Ovary (tissue), 9 donors: ENCODE measurements around the gene DSG3. TPM values are rescaled to one million over a fixed set of nuclear protein-coding genes. Genes with fewer than 3 reads are reported as not detected.

Experiments
- DNase-seq, 5 donors: peaks; one replicate each; pipeline ENCODE4 v3.0.0-alpha.2; 2019 to 2020
- H3K27ac ChIP-seq, 2 donors: fragments of 200-600 bp; one replicate each; pipeline versions ENCODE4 v1.5.1 to v1.8.0; 2019 to 2022
- H3K27me3 ChIP-seq: fragments of 200-600 bp; one replicate; pipeline ENCODE4 v1.8.0; 2022
- H3K36me3 ChIP-seq: fragments of 200-600 bp; sonication (generic); one replicate; pipeline ENCODE4 v1.5.1; 2019
- H3K4me1 ChIP-seq: one replicate; pipeline ENCODE4 v1.8.1; 2013; ENCODE audit warnings: mild to moderate bottlenecking, moderate library complexity; ENCODE audit not compliant: insufficient read depth
- H3K4me3 ChIP-seq: fragments of 200-600 bp; sonication (generic); one replicate; pipeline ENCODE4 v1.5.1; 2017
- H3K9me3 ChIP-seq, 2 donors: fragments of 200-600 bp in 1 of 2; sonication (generic) in 1 of 2; one replicate each; pipeline versions ENCODE4 v1.5.1 to v1.8.1; 2013 to 2019; ENCODE audit warnings: mild to moderate bottlenecking in 1 of 2, moderate library complexity in 1 of 2
- EP300 ChIP-seq: sonication (generic); formaldehyde crosslinking; IDR thresholded peaks from one replicate; pipeline ENCODE4 v1.6.1; 2017; ENCODE audit warnings: antibody characterized with exemption
- POLR2A ChIP-seq: fragments of 450-650 bp; IDR thresholded peaks from one replicate; pipeline ENCODE4 v1.6.1; 2017; ENCODE audit warnings: antibody characterized with exemption, mild to moderate bottlenecking, moderate library complexity
- WGBS, 3 donors: extraction: QIAGEN DNeasy Blood & Tissue Kit in 1 of 3; methylation state at CpG; one replicate each; pipeline versions ENCODE4 v1.1.5 to v1.1.7; 2013 to 2017; 5-methylcytosine and 5-hydroxymethylcytosine counted together
- intact Hi-C, 4 donors: fragments of 100-400 bp; cut with DNase I; formaldehyde crosslinking; loops; one replicate each; pipeline versions ENCODE4 v1.11.0 to v1.15.1; 2022 to 2023
- polyA plus RNA-seq, 2 donors: library from polyadenylated mRNA; stranded (reverse); fragments of 200-250 nt in 1 of 2; fragments of 350-450 nt in 1 of 2; fragmentation: Illumina TruSeq in 1 of 2; extraction: RNeasy Lipid Tissue Mini Kit (QIAGEN cat#74804) in 1 of 2; gene quantifications; one replicate each; pipeline ENCODE4 v1.2.3, GENCODE V29; 2013 to 2014
- total RNA-seq, 7 donors: library from RNA; depleted of rRNA in 2 of 7; stranded (reverse); fragments of >200 nt in 2 of 7; fragmentation: NEBNext Ultra II Directional in 3 of 7; extraction: Animal tissue kit (Norgen Biotek cat#: 25700) in 3 of 7; gene quantifications; one replicate each; pipeline versions ENCODE4 v1.1.0 to v1.2.4, GENCODE V29; 2016 to 2023
- TF ChIP-seq, protein P1 (sequence below), 3 donors: fragments of 450-650 bp in 2 of 3; fragments of 200-600 bp in 1 of 3; IDR thresholded peaks; one replicate each; pipeline versions ENCODE4 v1.5.1 to v1.8.0; 2016 to 2022; ENCODE audit warnings: antibody characterized with exemption in 3 of 3, mild to moderate bottlenecking in 1 of 3
- donor health status: DM: no; HTN: no; CAD: no; lungs with moderate emphysema.
- donor health status: DM: no; HTN: no; CAD: no.
- donor health status: Bipolar disorder and iron deficiency.
- donor health status: DM: yes; HTN: yes; CAD: no.
- donor health status: DM: no; HTN: no; CAD: no.
- donor health status: DM: yes; HTN: yes; CAD: no.

Gene DSG3
- total and polyA plus RNA-seq, 9 donors, result under 0.01 to 0.05 (median 0.03) TPM; not detected in 6

DNA sequence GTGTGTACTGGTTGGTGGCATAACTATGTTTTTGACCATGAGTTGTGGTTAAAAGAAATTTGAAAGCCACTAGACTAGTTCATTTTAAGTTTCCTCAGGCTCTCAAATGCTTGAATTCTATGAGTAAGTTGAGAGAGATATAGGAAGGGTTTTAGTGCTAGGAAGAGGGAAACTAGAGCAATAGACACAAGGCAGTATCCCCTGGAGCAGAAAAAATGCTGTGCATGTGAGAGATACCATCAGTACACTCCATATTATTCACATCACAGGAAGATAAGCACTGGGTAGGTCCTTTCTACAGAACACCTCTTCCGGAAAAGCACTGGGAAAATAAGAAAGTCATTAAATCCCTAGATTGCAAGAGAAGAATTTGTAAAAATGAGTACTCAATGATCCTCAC, 19.3 kb upstream of the DSG3 start:
- WGBS, 3 donors, result 86 to 91% (median 88%) methylated on average over 1 of the region's 1 CpG
- intact Hi-C loops, result no loop called here
- TF ChIP-seq POLR2A (no peak), EP300 (no peak)
- TF ChIP-seq, protein P1, sequence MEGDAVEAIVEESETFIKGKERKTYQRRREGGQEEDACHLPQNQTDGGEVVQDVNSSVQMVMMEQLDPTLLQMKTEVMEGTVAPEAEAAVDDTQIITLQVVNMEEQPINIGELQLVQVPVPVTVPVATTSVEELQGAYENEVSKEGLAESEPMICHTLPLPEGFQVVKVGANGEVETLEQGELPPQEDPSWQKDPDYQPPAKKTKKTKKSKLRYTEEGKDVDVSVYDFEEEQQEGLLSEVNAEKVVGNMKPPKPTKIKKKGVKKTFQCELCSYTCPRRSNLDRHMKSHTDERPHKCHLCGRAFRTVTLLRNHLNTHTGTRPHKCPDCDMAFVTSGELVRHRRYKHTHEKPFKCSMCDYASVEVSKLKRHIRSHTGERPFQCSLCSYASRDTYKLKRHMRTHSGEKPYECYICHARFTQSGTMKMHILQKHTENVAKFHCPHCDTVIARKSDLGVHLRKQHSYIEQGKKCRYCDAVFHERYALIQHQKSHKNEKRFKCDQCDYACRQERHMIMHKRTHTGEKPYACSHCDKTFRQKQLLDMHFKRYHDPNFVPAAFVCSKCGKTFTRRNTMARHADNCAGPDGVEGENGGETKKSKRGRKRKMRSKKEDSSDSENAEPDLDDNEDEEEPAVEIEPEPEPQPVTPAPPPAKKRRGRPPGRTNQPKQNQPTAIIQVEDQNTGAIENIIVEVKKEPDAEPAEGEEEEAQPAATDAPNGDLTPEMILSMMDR (IDR thresholded peaks at IDR 0.05), result no peak

GRCh38 chr18:31429623-31430022, 17.9 kb upstream of the DSG3 start:
- H3K36me3 ChIP-seq, result no peaks in the 10 kb centered on the region
- WGBS, 3 donors, result 61 to 67% (median 62%) methylated on average over 2 of the region's 2 CpGs

More for the DNA sequence above, 19.3 kb upstream of the DSG3 start:
- no peak overlapping the region for H3K27ac ChIP-seq
- H3K9me3 ChIP-seq, result no peaks in the 10 kb centered on the region
- no peaks in the 10 kb centered on the region for H3K36me3 ChIP-seq
- no peak overlapping the region for H3K4me3 ChIP-seq
- no peaks in the 10 kb centered on the region for H3K4me1 ChIP-seq
- H3K27me3 ChIP-seq, result no peaks in the 10 kb centered on the region
- no peak for DNase-seq

DNA sequence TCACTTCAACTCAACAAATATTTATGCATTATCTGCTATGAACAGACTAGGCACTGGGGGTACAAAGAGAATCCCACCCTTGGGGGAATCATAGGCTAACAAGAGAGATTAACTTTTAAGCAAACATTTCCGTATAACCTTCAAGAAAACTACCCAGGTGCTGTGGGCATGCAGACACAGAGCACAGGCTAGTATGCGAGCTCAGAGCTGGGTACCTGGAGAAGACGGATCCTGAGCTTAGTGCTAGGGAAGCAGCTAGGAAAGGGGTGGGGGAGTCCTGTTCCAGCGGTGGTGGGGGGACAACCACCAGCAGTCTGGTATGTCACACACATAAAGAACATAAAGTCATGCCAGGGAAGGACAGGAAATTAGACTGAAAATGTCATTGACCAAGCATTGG, 17.5 kb upstream of the DSG3 start:
- 77 to 79% (median 79%) methylated on average over 4 of the region's 4 CpGs for WGBS, 3 donors
- no peaks in the 10 kb centered on the region for H3K27me3 ChIP-seq
- no peak for DNase-seq
- no peak overlapping the region for H3K27ac ChIP-seq
- intact Hi-C loops, result no loop called here
- no peaks in the 10 kb centered on the region for H3K4me1 ChIP-seq
- H3K36me3 ChIP-seq, result no peaks in the 10 kb centered on the region
- TF ChIP-seq, protein P1 (IDR thresholded peaks at IDR 0.05), result no peak
- no peak for TF ChIP-seq POLR2A
- no peak for TF ChIP-seq EP300
- H3K9me3 ChIP-seq, result no peaks in the 10 kb centered on the region
- no peak overlapping the region for H3K4me3 ChIP-seq

More at GRCh38 chr18:31429623-31430022, 17.9 kb upstream of the DSG3 start:
- TF ChIP-seq EP300 (no peak), POLR2A (no peak)
- TF ChIP-seq, protein P1 (IDR thresholded peaks at IDR 0.05), result no peak
- Histone ChIP-seq H3K4me3 (no peak overlapping the region), H3K27ac (no peak overlapping the region), H3K27me3 (no peaks in the 10 kb centered on the region), H3K9me3 (no peaks in the 10 kb centered on the region), H3K4me1 (no peaks in the 10 kb centered on the region)
- DNase-seq, result no peak
- intact Hi-C loops, result no loop called here

GRCh38 chr18:31430554-31430953, 17.0 kb upstream of the DSG3 start:
- no peak overlapping the region for H3K4me3 ChIP-seq
- H3K27ac ChIP-seq, result no peak overlapping the region
- intact Hi-C loops, result no loop called here
- no peaks in the 10 kb centered on the region for H3K27me3 ChIP-seq
- DNase-seq, result no peak
- no peaks in the 10 kb centered on the region for H3K4me1 ChIP-seq
- 68 to 80% (median 74%) methylated on average over 1 of the region's 1 CpG for WGBS, 3 donors
- TF ChIP-seq, protein P1 (IDR thresholded peaks at IDR 0.05), result no peak
- no peaks in the 10 kb centered on the region for H3K9me3 ChIP-seq
- H3K36me3 ChIP-seq, result no peaks in the 10 kb centered on the region

DNA sequence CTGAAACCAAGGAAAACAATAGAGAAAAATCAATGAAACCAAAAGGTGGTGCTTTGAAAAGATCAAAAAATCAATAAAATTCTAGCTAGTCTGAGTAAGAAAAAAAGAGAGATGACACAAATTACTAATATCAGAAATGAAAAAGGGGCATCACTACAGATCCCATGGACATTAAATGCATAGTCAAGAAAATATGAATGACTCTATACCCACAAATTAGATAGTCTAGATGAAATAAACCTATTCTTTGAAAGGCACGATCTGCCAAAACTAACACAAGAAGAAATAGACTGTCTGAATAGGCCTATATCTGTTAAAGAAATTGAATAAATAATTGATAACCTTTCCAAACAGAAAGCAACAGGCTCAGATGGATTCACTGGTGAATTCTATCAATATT, 15.2 kb upstream of the DSG3 start:
- 78 to 89% (median 84%) methylated on average over 1 of the region's 1 CpG for WGBS, 3 donors
- no peak overlapping the region for H3K4me3 ChIP-seq
- intact Hi-C loops, result no loop called here
- no peak for DNase-seq
- H3K36me3 ChIP-seq, result no peaks in the 10 kb centered on the region
- H3K9me3 ChIP-seq, result no peaks in the 10 kb centered on the region
- H3K27ac ChIP-seq, result no peak overlapping the region
- TF ChIP-seq POLR2A (no peak), EP300 (no peak)
- TF ChIP-seq, protein P1 (IDR thresholded peaks at IDR 0.05), result no peak
- H3K4me1 ChIP-seq, result no peaks in the 10 kb centered on the region
- no peaks in the 10 kb centered on the region for H3K27me3 ChIP-seq
